HepG2 (cell line): ENCODE data around the gene SMIM9. TPM values are rescaled to one million over a fixed set of nuclear protein-coding genes. Genes with fewer than 3 reads are reported as not detected.

Experiments used
- ATAC-seq: fragments of 200-7000 bp; cut with Tn5 transposase; 3 replicates; pipeline ENCODE4 v1.9.1; 2020; ENCODE audit warnings: mild to moderate bottlenecking, moderate library complexity
- BruUV-seq: library from RNA; stranded (reverse); fragments of 400-500 nt; replicated peaks from 2 replicates; lab custom pipeline; 2021; lab: Mats Ljungman, UMichigan
- CTCF ChIA-PET: fragments of 300-600 bp; formaldehyde crosslinking; extraction: SDS; loops from one replicate; lab custom pipeline; 2021; ENCODE audit warnings: low total read pairs, inconsistent platforms, low intra/inter-chr PET ratio; lab: Yijun Ruan, JAX
- POLR2A ChIA-PET: fragments of 350-600 bp; sonication (Branson Sonifier 250); formaldehyde crosslinking; loops from one replicate; lab custom pipeline; 2020; ENCODE audit warnings: antibody characterized with exemption, inconsistent platforms; lab: Yijun Ruan, JAX
- DNase-seq: peaks from one replicate; pipeline ENCODE4 v3.0.0-alpha.2; 2015; ENCODE audit warnings: low spot score
- FAIRE-seq: peaks from 3 replicates; lab custom pipeline; 2011; peaks lifted over from hg19 to GRCh38; lab: Jason Lieb, UNC
- H2AFZ ChIP-seq: one replicate; pipeline ENCODE4 v1.6.1; 2011; ENCODE audit warnings: low read length, inconsistent platforms
- H3K27ac ChIP-seq: fragments of 300-600 bp; 3 replicates; pipeline ENCODE4 v1.8.0; 2011; ENCODE audit warnings: mixed run types, mild to moderate bottlenecking, mixed read lengths, low read length, inconsistent platforms; ENCODE audit not compliant: insufficient read depth; ENCODE audit errors: extremely low read length
- H3K27me3 ChIP-seq, 2 experiments: fragments of 200-600 bp in 1 of 2; 2 replicates in 1 of 2; 3 replicates in 1 of 2; pipeline versions ENCODE4 v1.6.0 to v1.8.0; 2011; ENCODE audit warnings: low read length in 2 of 2, mild to moderate bottlenecking in 2 of 2, moderate library complexity in 2 of 2, inconsistent platforms in 1 of 2; ENCODE audit not compliant: insufficient read depth in 2 of 2, control insufficient read depth in 1 of 2
- H3K36me3 ChIP-seq, 2 experiments: fragments of 200-600 bp in 1 of 2; replicated peaks in 1 of 2; 2 replicates in 1 of 2; 3 replicates in 1 of 2; pipeline versions ENCODE4 v1.5.1 to v1.8.0; 2011; ENCODE audit warnings: low read length in 2 of 2, inconsistent platforms in 1 of 2; ENCODE audit not compliant: insufficient read depth in 2 of 2, control insufficient read depth in 1 of 2
- H3K4me1 ChIP-seq: 2 replicates; pipeline ENCODE4 v1.5.1; 2012; ENCODE audit warnings: low read length, inconsistent platforms; ENCODE audit not compliant: insufficient read depth
- H3K4me2 ChIP-seq: 2 replicates; pipeline ENCODE4 v1.6.0; 2011; ENCODE audit warnings: low read depth, low read length, inconsistent platforms
- H3K4me3 ChIP-seq, 3 experiments: fragments of 200-600 bp in 1 of 3; sonication (generic), shearing (Covaris generic) in 1 of 3; replicated peaks in 1 of 3; 2 replicates each; pipeline ENCODE4 v1.5.1; 2011 to 2016; ENCODE audit warnings: low read length in 3 of 3, inconsistent platforms in 2 of 3, low read depth in 2 of 3, mild to moderate bottlenecking in 2 of 3, control low read depth in 1 of 3, mixed read lengths in 1 of 3; ENCODE audit not compliant: insufficient read depth in 1 of 3
- H3K79me2 ChIP-seq: one replicate; pipeline ENCODE4 v1.6.1; 2011; ENCODE audit warnings: low read length, inconsistent platforms; ENCODE audit not compliant: insufficient read depth
- H3K9ac ChIP-seq: 2 replicates; pipeline ENCODE4 v1.6.0; 2011; ENCODE audit warnings: mild to moderate bottlenecking, low read depth, low read length, inconsistent platforms; ENCODE audit not compliant: insufficient read depth
- H3K9me3 ChIP-seq: 2 replicates; pipeline ENCODE4 v1.5.1; 2012; ENCODE audit warnings: mild to moderate bottlenecking, low read length
- H4K20me1 ChIP-seq: 2 replicates; pipeline ENCODE4 v1.6.0; 2011; ENCODE audit warnings: inconsistent platforms, mild to moderate bottlenecking, low read length, moderate library complexity; ENCODE audit not compliant: insufficient read depth
- JUND ChIP-seq: sonication (generic); formaldehyde crosslinking; IDR thresholded peaks from 2 replicates; pipeline ENCODE4 v1.8.0; 2022; ENCODE audit warnings: mild to moderate bottlenecking, missing genetic modification reagents
- KDM1A ChIP-seq: IDR thresholded peaks from 2 replicates; pipeline ENCODE4 v1.6.1; 2016; ENCODE audit warnings: missing compliant biosample characterization
- MAFF ChIP-seq: IDR thresholded peaks from 2 replicates; pipeline ENCODE4 v1.6.1; 2011; ENCODE audit warnings: low read depth, low read length, improper control_type of control experiment
- MAFK ChIP-seq, 2 experiments: IDR thresholded peaks in 1 of 2; conservative IDR thresholded peaks in 1 of 2; 2 replicates each; pipeline ENCODE4 v1.6.1; 2011; ENCODE audit warnings: improper control_type of control experiment in 2 of 2, low read length in 2 of 2
- NR2F6 ChIP-seq, 2 experiments: IDR thresholded peaks; 2 replicates each; pipeline ENCODE4 v1.6.1; 2016; ENCODE audit warnings: antibody characterized with exemption in 1 of 2, mild to moderate bottlenecking in 1 of 2
- ZNF282 ChIP-seq: fragments of 450-650 bp; IDR thresholded peaks from 2 replicates; pipeline ENCODE4 v1.6.1; 2018; ENCODE audit not compliant: partially characterized antibody
- WGBS: methylation state at CpG from one replicate; pipeline ENCODE4 v1.1.6; 2017; ENCODE audit warnings: low lambda C conversion rate; 5-methylcytosine and 5-hydroxymethylcytosine counted together
- in situ Hi-C: cut with HindIII; loops from 2 replicates; pipeline ENCODE4 v1.10.0; 2017; ENCODE audit warnings: low pct_unique_long_range_greater_than_20kb; ENCODE audit not compliant: extremely low pct_ligation_motif_present
- intact Hi-C: fragments of 100-400 bp; cut with micrococcal nuclease; formaldehyde crosslinking; loops from one replicate; pipeline ENCODE4 v1.10.0; 2022; ENCODE audit not compliant: unreplicated experiment
- polyA plus RNA-seq, 8 experiments: library from polyadenylated mRNA; depleted of rRNA in 3 of 8; stranded (reverse) in 7 of 8; unstranded in 1 of 8; fragments of >200 nt; fragmentation: Illumina TruSeq in 4 of 8; extraction: Trizol in 4 of 8; gene quantifications; 2 replicates each; pipeline versions ENCODE4 v1.2.1 to v1.2.3, GENCODE V29; 2011 to 2016; ENCODE audit warnings: low read depth in 4 of 8, missing spikeins in 1 of 8, mixed read lengths in 1 of 8; ENCODE audit not compliant: insufficient read depth in 1 of 8
- total RNA-seq, 5 experiments: library from RNA; depleted of rRNA; stranded (reverse); fragments of >200 nt; fragmentation: Illumina TruSeq; extraction: Trizol; gene quantifications; 2 replicates each; pipeline ENCODE4 v1.2.3, GENCODE V29; 2016; ENCODE audit warnings: low read depth in 1 of 5
- TF ChIP-seq, protein P1 (sequence below): sonication (generic); formaldehyde crosslinking; IDR thresholded peaks from 2 replicates; pipeline ENCODE4 v1.4.0; 2020; ENCODE audit warnings: missing genetic modification reagents, borderline replicate concordance

SMIM9 gene
- total and polyA plus RNA-seq, 2 of the 13 experiments (the other 11 are each of a cell fraction or from before 2014, with no cell fraction given) = not detected

DNA sequence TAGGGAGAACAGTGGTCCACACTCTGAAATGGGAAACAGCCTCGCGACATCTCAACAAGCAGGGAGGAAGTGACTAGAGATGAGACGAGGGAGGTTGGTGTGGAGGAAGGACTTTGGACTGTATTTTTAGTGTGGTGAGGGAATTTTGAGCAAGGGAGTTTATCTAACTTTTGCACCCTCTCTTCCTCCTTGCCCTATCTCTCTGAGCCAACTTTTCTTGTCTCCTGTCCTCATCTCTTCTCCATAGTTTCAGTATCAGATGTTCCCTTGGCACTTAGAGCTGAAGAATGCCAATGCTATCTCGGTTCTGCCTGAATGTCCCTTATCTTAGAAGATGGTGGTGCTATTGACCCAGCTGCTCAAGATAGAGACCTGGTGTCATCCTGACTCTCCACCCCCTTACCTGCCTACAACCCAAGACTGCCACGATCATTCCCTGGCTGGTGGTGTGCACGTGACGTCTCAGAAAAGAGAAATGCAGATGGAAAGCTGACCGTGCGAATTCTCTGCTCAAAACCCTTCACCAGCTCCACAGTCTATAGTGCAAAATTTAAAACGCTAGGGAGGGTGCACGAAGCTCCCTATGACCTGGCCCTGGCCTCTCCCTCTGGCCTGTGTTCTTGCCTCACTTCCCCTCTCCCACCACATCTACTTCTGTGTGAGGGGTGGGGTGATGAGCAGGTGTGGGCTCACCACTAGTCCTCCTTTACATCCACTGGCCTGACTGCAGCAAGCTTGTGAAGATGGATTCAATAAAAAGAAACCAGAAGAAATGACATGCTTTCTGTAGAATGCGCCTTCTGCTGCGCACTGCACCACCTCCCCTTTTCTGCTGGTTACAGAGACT lies 50.1 kb downstream of the SMIM9 start:
- Histone ChIP-seq H3K9me3 (no peaks in the 10 kb centered on the region), H3K9ac (no peak overlapping the region), H3K79me2 (no peaks in the 10 kb centered on the region), H3K36me3 (no peaks in the 10 kb centered on the region), H4K20me1 (no peaks in the 10 kb centered on the region), H3K27me3 (no peaks in the 10 kb centered on the region), H3K4me1 (peaks cover 8% of the 10 kb centered on the region), H2AFZ (no peak overlapping the region), H3K27ac (no peak overlapping the region), H3K4me3 (no peak overlapping the region), H3K4me2 (no peak overlapping the region)
- in situ Hi-C loops (no loop called here), intact Hi-C loops (no loop called here)
- FAIRE-seq (peak; percentile 30), DNase-seq (no peak), ATAC-seq (no peak)
- no TSS peak for BruUV-seq
- WGBS = 88% methylated on average over 8 of the region's 13 CpGs
- ChIA-PET CTCF (no interaction called here), POLR2A (no interaction called here)
- 0 out of 2 replicates have a peak, but pooled peaks have one; percentile 4 for TF ChIP-seq MAFF
- TF ChIP-seq MAFK (conservative IDR thresholded peaks at IDR 0.05 in 1 of 2, IDR thresholded peaks at IDR 0.05 in 1 of 2; ENCODE audit: low read length in 2 of 2) = peak; percentile 4 to 56; a peak in 2 of 4 replicates
- TF ChIP-seq NR2F6 (IDR thresholded peaks at IDR 0.05) = no peak
- no peak for TF ChIP-seq NR2F6 (CRISPR knock-in tag; IDR thresholded peaks at IDR 0.05)

DNA sequence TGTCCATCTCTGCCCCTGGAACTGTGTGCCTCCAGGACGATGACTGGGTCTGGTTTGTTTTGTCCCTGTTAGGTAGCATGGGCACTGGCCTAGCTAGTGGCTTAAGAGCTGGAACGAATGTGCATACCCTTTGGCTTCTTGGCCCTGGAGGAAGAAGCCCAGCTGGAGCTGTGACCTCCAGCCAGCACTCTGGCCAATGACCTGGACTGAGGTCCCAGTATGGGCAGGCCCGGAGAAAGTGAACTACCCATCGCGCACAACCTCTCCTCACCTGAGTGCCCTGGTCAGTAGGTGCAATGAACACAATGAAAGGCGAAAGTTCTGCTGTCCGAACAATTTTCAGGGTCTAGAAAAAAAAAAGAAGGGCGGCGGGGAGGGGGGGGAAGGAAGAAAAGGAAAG lies 53.5 kb downstream of the SMIM9 start:
- Histone ChIP-seq H3K4me2 (no peak overlapping the region), H3K9me3 (no peaks in the 10 kb centered on the region), H3K4me3 (no peak overlapping the region), H3K27ac (no peak overlapping the region), H4K20me1 (0 out of 2 replicates have a peak, but pooled peaks cover 1% of the 10 kb centered on the region), H3K27me3 (no peaks in the 10 kb centered on the region), H3K4me1 (peaks cover 8% of the 10 kb centered on the region), H2AFZ (no peak overlapping the region), H3K9ac (no peak overlapping the region), H3K79me2 (no peaks in the 10 kb centered on the region)
- POLR2A ChIA-PET = no interaction called here
- FAIRE-seq (no peak), ATAC-seq (peak; percentile 17; the same call in 1 of the 3 replicates)
- intact Hi-C loops = no loop called here
- CTCF ChIA-PET = no interaction called here
- WGBS = 98% methylated on average over 8 of the region's 9 CpGs
- in situ Hi-C loops = no loop called here
- TF ChIP-seq ZNF282 (no peak), JUND (CRISPR knock-in tag) (no peak), KDM1A (CRISPR knock-in tag) (no peak)
- TF ChIP-seq, protein P1, sequence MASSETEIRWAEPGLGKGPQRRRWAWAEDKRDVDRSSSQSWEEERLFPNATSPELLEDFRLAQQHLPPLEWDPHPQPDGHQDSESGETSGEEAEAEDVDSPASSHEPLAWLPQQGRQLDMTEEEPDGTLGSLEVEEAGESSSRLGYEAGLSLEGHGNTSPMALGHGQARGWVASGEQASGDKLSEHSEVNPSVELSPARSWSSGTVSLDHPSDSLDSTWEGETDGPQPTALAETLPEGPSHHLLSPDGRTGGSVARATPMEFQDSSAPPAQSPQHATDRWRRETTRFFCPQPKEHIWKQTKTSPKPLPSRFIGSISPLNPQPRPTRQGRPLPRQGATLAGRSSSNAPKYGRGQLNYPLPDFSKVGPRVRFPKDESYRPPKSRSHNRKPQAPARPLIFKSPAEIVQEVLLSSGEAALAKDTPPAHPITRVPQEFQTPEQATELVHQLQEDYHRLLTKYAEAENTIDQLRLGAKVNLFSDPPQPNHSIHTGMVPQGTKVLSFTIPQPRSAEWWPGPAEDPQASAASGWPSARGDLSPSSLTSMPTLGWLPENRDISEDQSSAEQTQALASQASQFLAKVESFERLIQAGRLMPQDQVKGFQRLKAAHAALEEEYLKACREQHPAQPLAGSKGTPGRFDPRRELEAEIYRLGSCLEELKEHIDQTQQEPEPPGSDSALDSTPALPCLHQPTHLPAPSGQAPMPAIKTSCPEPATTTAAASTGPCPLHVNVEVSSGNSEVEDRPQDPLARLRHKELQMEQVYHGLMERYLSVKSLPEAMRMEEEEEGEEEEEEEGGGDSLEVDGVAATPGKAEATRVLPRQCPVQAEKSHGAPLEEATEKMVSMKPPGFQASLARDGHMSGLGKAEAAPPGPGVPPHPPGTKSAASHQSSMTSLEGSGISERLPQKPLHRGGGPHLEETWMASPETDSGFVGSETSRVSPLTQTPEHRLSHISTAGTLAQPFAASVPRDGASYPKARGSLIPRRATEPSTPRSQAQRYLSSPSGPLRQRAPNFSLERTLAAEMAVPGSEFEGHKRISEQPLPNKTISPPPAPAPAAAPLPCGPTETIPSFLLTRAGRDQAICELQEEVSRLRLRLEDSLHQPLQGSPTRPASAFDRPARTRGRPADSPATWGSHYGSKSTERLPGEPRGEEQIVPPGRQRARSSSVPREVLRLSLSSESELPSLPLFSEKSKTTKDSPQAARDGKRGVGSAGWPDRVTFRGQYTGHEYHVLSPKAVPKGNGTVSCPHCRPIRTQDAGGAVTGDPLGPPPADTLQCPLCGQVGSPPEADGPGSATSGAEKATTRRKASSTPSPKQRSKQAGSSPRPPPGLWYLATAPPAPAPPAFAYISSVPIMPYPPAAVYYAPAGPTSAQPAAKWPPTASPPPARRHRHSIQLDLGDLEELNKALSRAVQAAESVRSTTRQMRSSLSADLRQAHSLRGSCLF (CRISPR knock-in tag) = no peak
- TF ChIP-seq, all 625 proteins: peak for 0
- BruUV-seq = no TSS peak
- no peak for DNase-seq
- peaks cover 0 to 3% of the 10 kb centered on the region in 2 experiments; a peak in 2 of 5 replicates for H3K36me3 ChIP-seq
